ENCODE results near the gene GOLT1A. TPM values are rescaled to one million over a fixed set of nuclear protein-coding genes. Genes with fewer than 3 reads are reported as not detected.

The GOLT1A gene
- polyA plus RNA-seq, 1 donor from 2014 or later, result not detected

GRCh38 chr1:204256531-204256930, 42.7 kb upstream of the GOLT1A start:
- H3K9ac ChIP-seq (ENCODE audit: low read length), result no peak overlapping the region
- peaks cover 24% of the 10 kb centered on the region for H3K36me3 ChIP-seq (ENCODE audit: insufficient read depth, low read length)
- no peaks in the 10 kb centered on the region for H3K27me3 ChIP-seq (ENCODE audit: insufficient read depth, low read depth, low read length)
- no peaks in the 10 kb centered on the region for H3K79me2 ChIP-seq (replicated peaks; ENCODE audit: insufficient read depth, low read length)
- H3K9me2 ChIP-seq (ENCODE audit: insufficient read depth, low read length), result no peaks in the 10 kb centered on the region
- no peaks in the 10 kb centered on the region for H4K20me1 ChIP-seq (ENCODE audit: insufficient read depth)
- H3K4me3 ChIP-seq (ENCODE audit: low read length), result no peak overlapping the region
- no peaks in the 10 kb centered on the region for H3F3A ChIP-seq (ENCODE audit: insufficient read depth, low read length, poor library complexity, severe bottlenecking)
- H3K27ac ChIP-seq (ENCODE audit: low read length), result no peak overlapping the region
- H3K4me2 ChIP-seq (ENCODE audit: low read length), result no peak overlapping the region
- no peaks in the 10 kb centered on the region for H3K9me3 ChIP-seq (ENCODE audit: low read length)
- TF ChIP-seq MXI1 (conservative IDR thresholded peaks at IDR 0.05; ENCODE audit: poor library complexity, severe bottlenecking) (no peak), EZH2 (IDR thresholded peaks at IDR 0.05; ENCODE audit: borderline replicate concordance, insufficient read depth, low read length, poor library complexity, severe bottlenecking) (no peak), SMC3 (conservative IDR thresholded peaks at IDR 0.05; ENCODE audit: poor library complexity) (no peak), TAF1 (IDR thresholded peaks at IDR 0.05; ENCODE audit: low read depth) (no peak), RAD21 (conservative IDR thresholded peaks at IDR 0.05) (no peak), EP300 (conservative IDR thresholded peaks at IDR 0.05; ENCODE audit: poor library complexity, severe bottlenecking) (no peak), POLR2AphosphoS5 (IDR thresholded peaks at IDR 0.05) (no peak), REST (IDR thresholded peaks at IDR 0.05; ENCODE audit: borderline replicate concordance) (no peak), CTCF (IDR thresholded peaks at IDR 0.05; ENCODE audit: poor library complexity, severe bottlenecking) (no peak)
- no peak overlapping the region for H2AFZ ChIP-seq (ENCODE audit: low read depth, low read length)

GRCh38 chr1:204255966-204256365, 42.2 kb upstream of the GOLT1A start:
- Histone ChIP-seq H2AFZ (ENCODE audit: low read depth, low read length) (no peak overlapping the region), H3K27ac (ENCODE audit: low read length) (no peak overlapping the region)

More at GRCh38 chr1:204255966-204256365, 42.2 kb upstream of the GOLT1A start:
- Histone ChIP-seq H3K9me3 (ENCODE audit: low read length) (no peaks in the 10 kb centered on the region), H3K36me3 (ENCODE audit: insufficient read depth, low read length) (peaks cover 20% of the 10 kb centered on the region), H3F3A (ENCODE audit: insufficient read depth, low read length, poor library complexity, severe bottlenecking) (no peaks in the 10 kb centered on the region), H3K27me3 (ENCODE audit: insufficient read depth, low read depth, low read length) (no peaks in the 10 kb centered on the region), H3K9ac (ENCODE audit: low read length) (no peak overlapping the region), H3K4me3 (ENCODE audit: low read length) (no peak overlapping the region), H3K4me2 (ENCODE audit: low read length) (no peak overlapping the region), H4K20me1 (ENCODE audit: insufficient read depth) (no peaks in the 10 kb centered on the region), H3K79me2 (replicated peaks; ENCODE audit: insufficient read depth, low read length) (no peaks in the 10 kb centered on the region), H3K9me2 (ENCODE audit: insufficient read depth, low read length) (no peaks in the 10 kb centered on the region)
- no peak for TF ChIP-seq CTCF (IDR thresholded peaks at IDR 0.05; ENCODE audit: poor library complexity, severe bottlenecking)
- no peak for TF ChIP-seq EZH2 (IDR thresholded peaks at IDR 0.05; ENCODE audit: borderline replicate concordance, insufficient read depth, low read length, poor library complexity, severe bottlenecking)
- no peak for TF ChIP-seq POLR2AphosphoS5 (IDR thresholded peaks at IDR 0.05)
- TF ChIP-seq EP300 (conservative IDR thresholded peaks at IDR 0.05; ENCODE audit: poor library complexity, severe bottlenecking), result no peak
- no peak for TF ChIP-seq SMC3 (conservative IDR thresholded peaks at IDR 0.05; ENCODE audit: poor library complexity)
- no peak for TF ChIP-seq TAF1 (IDR thresholded peaks at IDR 0.05; ENCODE audit: low read depth)
- TF ChIP-seq RAD21 (conservative IDR thresholded peaks at IDR 0.05), result no peak
- no peak for TF ChIP-seq REST (IDR thresholded peaks at IDR 0.05; ENCODE audit: borderline replicate concordance)
- TF ChIP-seq MXI1 (conservative IDR thresholded peaks at IDR 0.05; ENCODE audit: poor library complexity, severe bottlenecking), result no peak

All from neural cell (in vitro differentiated cells).